22Rv1 (cell line): Measurements from ENCODE around the gene EEA1.
"Not testable (repeated sequence)": the region's sequence is repeated elsewhere in the genome, so short reads cannot be mapped to it uniquely, and the experiment has no call there.

Source experiments
- H3K27ac ChIP-seq: fragments of 450-650 bp; 2 replicates; pipeline ENCODE4 v1.5.1; 2017
- ZFX ChIP-seq: fragments of 450-650 bp; IDR thresholded peaks from 2 replicates; pipeline ENCODE4 v1.6.1; 2017; ENCODE audit warnings: antibody characterized with exemption, borderline replicate concordance
- TF ChIP-seq, protein P1 (sequence below): fragments of 450-650 bp; IDR thresholded peaks from 2 replicates; pipeline ENCODE4 v1.5.1; 2017; ENCODE audit warnings: mild to moderate bottlenecking

Gene EEA1

DNA sequence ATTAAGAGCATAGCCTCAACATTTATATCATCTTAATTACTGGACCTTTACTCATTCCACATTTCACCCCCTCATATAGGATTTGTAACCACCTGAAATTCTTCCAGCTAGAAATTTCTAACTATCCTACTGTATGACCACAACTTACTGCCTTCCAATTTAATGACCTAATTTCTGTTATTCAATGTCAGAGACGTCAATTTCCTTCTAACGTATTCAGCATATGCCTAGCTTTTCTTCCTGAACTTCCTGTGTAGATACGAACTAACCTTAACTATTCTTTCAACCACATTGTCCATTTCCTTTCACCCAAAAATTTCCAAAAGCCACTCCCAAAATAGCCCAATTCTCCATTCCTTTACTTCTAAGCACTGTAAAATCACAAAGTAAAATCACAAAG is 108.0 kb downstream of the EEA1 start:
- no peak overlapping the region for H3K27ac ChIP-seq
- TF ChIP-seq ZFX, result no peak
- TF ChIP-seq, protein P1, sequence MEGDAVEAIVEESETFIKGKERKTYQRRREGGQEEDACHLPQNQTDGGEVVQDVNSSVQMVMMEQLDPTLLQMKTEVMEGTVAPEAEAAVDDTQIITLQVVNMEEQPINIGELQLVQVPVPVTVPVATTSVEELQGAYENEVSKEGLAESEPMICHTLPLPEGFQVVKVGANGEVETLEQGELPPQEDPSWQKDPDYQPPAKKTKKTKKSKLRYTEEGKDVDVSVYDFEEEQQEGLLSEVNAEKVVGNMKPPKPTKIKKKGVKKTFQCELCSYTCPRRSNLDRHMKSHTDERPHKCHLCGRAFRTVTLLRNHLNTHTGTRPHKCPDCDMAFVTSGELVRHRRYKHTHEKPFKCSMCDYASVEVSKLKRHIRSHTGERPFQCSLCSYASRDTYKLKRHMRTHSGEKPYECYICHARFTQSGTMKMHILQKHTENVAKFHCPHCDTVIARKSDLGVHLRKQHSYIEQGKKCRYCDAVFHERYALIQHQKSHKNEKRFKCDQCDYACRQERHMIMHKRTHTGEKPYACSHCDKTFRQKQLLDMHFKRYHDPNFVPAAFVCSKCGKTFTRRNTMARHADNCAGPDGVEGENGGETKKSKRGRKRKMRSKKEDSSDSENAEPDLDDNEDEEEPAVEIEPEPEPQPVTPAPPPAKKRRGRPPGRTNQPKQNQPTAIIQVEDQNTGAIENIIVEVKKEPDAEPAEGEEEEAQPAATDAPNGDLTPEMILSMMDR, result no peak

DNA sequence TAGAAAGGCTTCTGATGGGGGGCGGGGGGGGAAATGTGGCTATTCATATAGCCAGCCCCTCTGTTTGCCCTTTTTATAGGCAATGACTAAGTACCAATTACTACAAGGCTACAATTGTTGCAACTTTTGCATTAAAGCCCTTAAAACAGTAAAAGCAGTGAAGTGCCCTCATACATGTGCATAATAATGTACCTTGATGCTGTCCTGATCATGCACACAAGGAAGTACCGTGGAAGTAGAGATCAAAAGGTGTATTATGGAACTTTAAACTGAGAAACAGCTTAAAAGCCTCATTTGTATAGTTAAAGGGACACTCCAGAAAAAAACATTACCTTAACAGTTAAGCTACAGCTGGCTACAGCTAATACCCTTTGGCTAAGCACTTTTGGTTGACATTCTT is 114.5 kb downstream of the EEA1 start:
- no peak overlapping the region for H3K27ac ChIP-seq
- TF ChIP-seq, protein P1, result no peak
- TF ChIP-seq ZFX, result no peak

DNA sequence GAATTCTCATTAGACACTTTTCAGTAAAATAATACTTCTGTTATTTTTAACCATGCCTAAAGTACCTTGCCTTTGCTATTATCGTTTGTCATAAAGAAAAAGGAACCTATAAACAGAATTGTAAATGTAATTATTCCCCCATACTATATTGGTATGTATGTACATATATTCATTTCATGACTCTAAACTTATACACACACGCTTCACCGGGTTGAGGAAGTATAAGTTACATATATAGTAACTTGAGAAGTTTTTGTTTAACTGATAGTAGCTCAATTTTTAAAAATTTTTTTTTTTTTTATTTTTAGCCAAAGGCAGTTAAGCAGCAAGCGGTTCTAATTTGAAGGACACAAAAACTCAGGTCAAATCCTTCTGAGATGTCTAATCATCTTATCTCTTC is 118.7 kb downstream of the EEA1 start:
- TF ChIP-seq, protein P1, result no peak
- H3K27ac ChIP-seq, result no peak overlapping the region

DNA sequence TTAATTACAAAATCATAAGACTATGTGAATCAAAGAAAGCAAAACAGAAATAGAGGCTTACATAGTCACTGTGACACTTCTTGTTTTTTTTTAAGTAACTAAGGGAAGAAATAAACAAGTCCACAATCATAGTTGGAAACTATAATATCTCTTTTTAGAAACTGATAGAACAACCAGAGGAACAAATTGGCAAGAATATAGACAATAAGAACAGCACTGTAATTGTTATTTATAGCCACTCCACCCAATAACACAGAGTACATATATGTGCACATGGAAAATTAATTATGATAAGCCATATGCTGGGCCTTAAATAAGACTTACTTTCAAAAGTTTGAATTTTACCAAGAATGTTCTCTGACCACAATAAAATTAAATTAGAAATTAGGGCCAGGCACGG is 125.2 kb downstream of the EEA1 start:
- TF ChIP-seq, protein P1, result no peak
- no peak for TF ChIP-seq ZFX
- no peak overlapping the region for H3K27ac ChIP-seq

DNA sequence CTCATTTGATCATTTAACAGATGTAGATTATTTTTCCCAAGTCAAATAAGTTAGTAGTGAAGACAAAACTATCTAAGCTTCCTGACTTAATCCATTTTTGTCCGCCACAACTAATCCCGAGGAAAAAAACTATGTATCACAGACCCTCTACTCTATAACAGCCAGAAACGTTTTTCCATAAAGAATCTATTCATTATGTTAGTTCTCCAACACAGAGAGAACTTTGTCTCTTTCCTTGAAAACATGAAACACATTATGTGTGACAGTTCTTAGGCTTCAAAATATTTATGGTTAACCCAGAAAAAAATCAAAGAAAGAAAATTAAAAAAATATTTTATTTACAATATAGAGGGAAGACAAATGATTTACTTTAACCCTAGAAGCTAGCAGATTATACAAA is 126.2 kb downstream of the EEA1 start:
- no peak overlapping the region for H3K27ac ChIP-seq
- no peak for TF ChIP-seq ZFX
- TF ChIP-seq, protein P1, result no peak

DNA sequence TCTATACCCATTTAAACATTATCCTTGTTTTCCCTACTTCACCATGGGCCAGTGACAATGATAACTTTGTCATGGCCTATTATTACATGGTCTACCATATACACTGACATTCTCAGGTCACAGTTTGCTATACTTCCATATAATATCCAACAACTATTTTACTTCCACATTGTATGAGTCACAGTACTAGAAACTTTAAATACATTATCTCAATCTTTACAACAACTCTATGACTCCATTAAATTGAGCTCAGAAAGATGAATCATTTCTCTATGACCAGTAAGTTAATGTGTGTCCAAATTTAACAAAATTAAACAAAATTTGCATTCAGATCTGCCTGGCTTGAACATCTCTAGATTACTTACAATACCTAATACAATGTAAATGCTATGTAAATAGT is 132.4 kb downstream of the EEA1 start:
- TF ChIP-seq, protein P1, result no peak
- TF ChIP-seq ZFX, result no peak
- H3K27ac ChIP-seq, result no peak overlapping the region

DNA sequence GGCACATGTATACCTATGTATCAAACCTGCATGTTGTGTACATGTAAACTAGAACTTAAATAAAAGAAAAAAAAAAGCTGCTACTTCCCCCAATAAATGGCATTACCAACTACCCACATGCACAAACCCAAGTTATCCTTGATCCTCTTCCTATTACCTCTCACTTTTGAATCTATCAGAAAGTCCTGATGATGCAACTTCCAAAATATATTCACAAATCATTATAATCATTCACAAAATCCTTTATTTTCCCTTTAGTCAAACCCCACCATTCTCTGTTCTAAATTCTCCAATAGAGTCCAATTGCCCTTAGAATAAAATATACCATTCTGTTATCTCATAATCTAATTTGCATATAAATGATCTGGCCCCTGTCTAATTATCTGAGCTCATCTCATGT is 134.3 kb downstream of the EEA1 start:
- no peak overlapping the region for H3K27ac ChIP-seq
- TF ChIP-seq, protein P1, result no peak
- TF ChIP-seq ZFX, result no peak

DNA sequence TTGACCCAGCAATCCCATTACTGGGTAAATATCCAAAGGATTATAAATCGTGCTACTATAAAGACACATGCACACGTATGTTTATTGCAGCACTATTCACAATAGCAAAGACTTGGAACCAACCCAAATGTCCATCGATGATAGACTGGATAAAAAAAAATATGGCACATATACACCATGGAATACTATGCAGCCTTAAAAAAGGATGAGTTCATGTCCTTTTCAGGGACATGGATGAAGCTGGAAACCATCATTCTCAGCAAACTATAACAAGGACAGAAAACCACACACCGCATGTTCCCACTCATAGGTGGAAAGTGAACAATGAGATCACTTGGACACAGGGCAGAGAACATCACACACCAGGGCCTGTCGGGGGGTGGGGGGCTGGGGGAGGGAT is 134.7 kb downstream of the EEA1 start:
- not testable (repeated sequence) for H3K27ac ChIP-seq
